ENCODE results near the gene CA9. TPM values are rescaled to one million over a fixed set of nuclear protein-coding genes. Genes with fewer than 3 reads are reported as not detected.

Gene CA9
- total RNA-seq, 1 experiment from 2014 or later = not detected

GRCh38 chr9:35713578-35713977, 39.9 kb downstream of the CA9 start:
- no peak overlapping the region for H3K4me3 ChIP-seq (ENCODE audit: low read depth, low read length)
- CTCF ChIA-PET = interaction anchor here (1.0 kb wide), 1 partner anchor 14 kb away, joined by 4 read pairs; no protein-coding TSS in a partner anchor
- peaks cover 6% of the 10 kb centered on the region for H3K36me3 ChIP-seq (ENCODE audit: control insufficient read depth, insufficient read depth, low read length)
- no peaks in the 10 kb centered on the region for H3K4me1 ChIP-seq
- DNase-seq = no peak
- POLR2A ChIA-PET = no interaction called here
- no TSS peak for BruUV-seq (replicated peaks)
- H3K27me3 ChIP-seq (replicated peaks; ENCODE audit: control insufficient read depth, insufficient read depth, low read length) = no peaks in the 10 kb centered on the region
- no peaks in the 10 kb centered on the region for H3K4me1 Mint-ChIP-seq (ENCODE audit: low read depth, unreplicated experiment)
- no peaks in the 10 kb centered on the region for H3K9me3 Mint-ChIP-seq (ENCODE audit: unreplicated experiment)
- H3K27me3 Mint-ChIP-seq (ENCODE audit: insufficient read depth, unreplicated experiment) = no peaks in the 10 kb centered on the region
- no peak overlapping the region for H3K27ac Mint-ChIP-seq (ENCODE audit: unreplicated experiment)
- intact Hi-C loops (cut with micrococcal nuclease; ENCODE audit: unreplicated experiment) = no loop called here
- H3K4me3 Mint-ChIP-seq (ENCODE audit: unreplicated experiment) = no peak overlapping the region
- no peak for TF ChIP-seq CTCF (IDR thresholded peaks at IDR 0.05; ENCODE audit: insufficient read depth in 1 of 2, low read depth in 1 of 2, low read length in 1 of 2, severe bottlenecking in 1 of 2, unreplicated experiment in 1 of 2)
- peaks cover 61% of the 10 kb centered on the region for H3K36me3 Mint-ChIP-seq (ENCODE audit: insufficient read depth, unreplicated experiment)
- no peaks in the 10 kb centered on the region for H3K9me3 ChIP-seq

- Histone ChIP-seq H3K4me1 (no peaks in the 10 kb centered on the region), H3K36me3 (ENCODE audit: control insufficient read depth, insufficient read depth, low read length) (peaks cover 8% of the 10 kb centered on the region), H3K27me3 (replicated peaks; ENCODE audit: control insufficient read depth, insufficient read depth, low read length) (no peaks in the 10 kb centered on the region), H3K9me3 (no peaks in the 10 kb centered on the region), H3K4me3 (ENCODE audit: low read depth, low read length) (no peak overlapping the region)
- no peak for TF ChIP-seq CTCF (IDR thresholded peaks at IDR 0.05; ENCODE audit: insufficient read depth in 1 of 2, low read depth in 1 of 2, low read length in 1 of 2, severe bottlenecking in 1 of 2, unreplicated experiment in 1 of 2)
- peaks cover 60% of the 10 kb centered on the region for H3K36me3 Mint-ChIP-seq (ENCODE audit: insufficient read depth, unreplicated experiment)
- DNase-seq = no peak
- POLR2A ChIA-PET = no interaction called here
- BruUV-seq (replicated peaks) = no TSS peak
- H3K9me3 Mint-ChIP-seq (ENCODE audit: unreplicated experiment) = no peaks in the 10 kb centered on the region
- H3K27me3 Mint-ChIP-seq (ENCODE audit: insufficient read depth, unreplicated experiment) = no peaks in the 10 kb centered on the region
- intact Hi-C loops (cut with micrococcal nuclease; ENCODE audit: unreplicated experiment) = no loop called here
- CTCF ChIA-PET = interaction anchor here (0.5 to 1.0 kb wide), 2 partner anchors 13 to 175 kb away, joined by 3 to 5 read pairs; no protein-coding TSS in a partner anchor
- H3K4me3 Mint-ChIP-seq (ENCODE audit: unreplicated experiment) = no peak overlapping the region
- H3K27ac Mint-ChIP-seq (ENCODE audit: unreplicated experiment) = no peak overlapping the region
- no peaks in the 10 kb centered on the region for H3K4me1 Mint-ChIP-seq (ENCODE audit: low read depth, unreplicated experiment)
Observed at GRCh38 chr9:35714123-35714522, 40.4 kb downstream of the CA9 start.

- POLR2A ChIA-PET = no interaction called here
- no peaks in the 10 kb centered on the region for H3K4me1 Mint-ChIP-seq (ENCODE audit: low read depth, unreplicated experiment)
- TF ChIP-seq CTCF (IDR thresholded peaks at IDR 0.05; ENCODE audit: insufficient read depth in 1 of 2, low read depth in 1 of 2, low read length in 1 of 2, severe bottlenecking in 1 of 2, unreplicated experiment in 1 of 2) = no peak
- no peaks in the 10 kb centered on the region for H3K27me3 Mint-ChIP-seq (ENCODE audit: insufficient read depth, unreplicated experiment)
- Histone ChIP-seq H3K4me3 (ENCODE audit: low read depth, low read length) (no peak overlapping the region), H3K27me3 (replicated peaks; ENCODE audit: control insufficient read depth, insufficient read depth, low read length) (no peaks in the 10 kb centered on the region), H3K9me3 (no peaks in the 10 kb centered on the region), H3K4me1 (no peaks in the 10 kb centered on the region), H3K36me3 (ENCODE audit: control insufficient read depth, insufficient read depth, low read length) (peaks cover 10% of the 10 kb centered on the region)
- H3K9me3 Mint-ChIP-seq (ENCODE audit: unreplicated experiment) = no peaks in the 10 kb centered on the region
- no peak overlapping the region for H3K4me3 Mint-ChIP-seq (ENCODE audit: unreplicated experiment)
- CTCF ChIA-PET = interaction anchor here (1.0 kb wide), 1 partner anchor 13 kb away, joined by 3 read pairs; no protein-coding TSS in a partner anchor
- intact Hi-C loops (cut with micrococcal nuclease; ENCODE audit: unreplicated experiment) = no loop called here
- no peak overlapping the region for H3K27ac Mint-ChIP-seq (ENCODE audit: unreplicated experiment)
- DNase-seq = no peak
- H3K36me3 Mint-ChIP-seq (ENCODE audit: insufficient read depth, unreplicated experiment) = peaks cover 60% of the 10 kb centered on the region
- no TSS peak for BruUV-seq (replicated peaks)
Observed at GRCh38 chr9:35714579-35715252, 41.0 kb downstream of the CA9 start.
